H1 (cell line): ENCODE results near the gene PPP1R7.

ENCODE experiments used
- BCL11A ChIP-seq, 2 experiments: IDR thresholded peaks; one replicate each; pipeline ENCODE4 v1.6.1; 2011; ENCODE audit warnings: low read depth in 2 of 2, low read length in 2 of 2, mild to moderate bottlenecking in 2 of 2
- CTCF ChIP-seq, 3 experiments: IDR thresholded peaks; 1 replicate in 2 of 3; 2 replicates in 1 of 3; pipeline versions ENCODE4 v1.5.1 to v1.6.1; 2011; ENCODE audit warnings: low read length in 3 of 3, mild to moderate bottlenecking in 3 of 3, inconsistent platforms in 2 of 3, low read depth in 1 of 3, moderate library complexity in 1 of 3; ENCODE audit not compliant: insufficient read depth in 1 of 3; ENCODE audit errors: control extremely low read depth in 1 of 3
- KDM1A ChIP-seq: fragments of 200-600, 300-600 bp; sonication (generic); IDR thresholded peaks from 2 replicates; pipeline ENCODE4 v1.7.1; 2016; ENCODE audit warnings: mild to moderate bottlenecking, low read length, borderline replicate concordance
- POLR2A ChIP-seq, 2 experiments: IDR thresholded peaks; 1 replicate in 1 of 2; 2 replicates in 1 of 2; pipeline ENCODE4 v1.6.1; 2011; ENCODE audit warnings: low read depth in 2 of 2, low read length in 2 of 2, mild to moderate bottlenecking in 2 of 2; ENCODE audit errors: control extremely low read depth in 1 of 2
- POLR2AphosphoS5 ChIP-seq: IDR thresholded peaks from 2 replicates; pipeline ENCODE4 v1.6.1; 2011; ENCODE audit warnings: low read depth, low read length
- RAD21 ChIP-seq, 2 experiments: IDR thresholded peaks in 1 of 2; conservative IDR thresholded peaks in 1 of 2; 2 replicates each; pipeline ENCODE4 v1.6.1; 2011; ENCODE audit warnings: low read depth in 2 of 2, low read length in 2 of 2, improper control_type of control experiment in 1 of 2, inconsistent platforms in 1 of 2, mild to moderate bottlenecking in 1 of 2, moderate library complexity in 1 of 2
- RXRA ChIP-seq: IDR thresholded peaks from 2 replicates; pipeline ENCODE4 v1.6.1; 2011; ENCODE audit warnings: low read depth, mild to moderate bottlenecking, low read length, moderate library complexity; ENCODE audit not compliant: insufficient read depth
- SAP30 ChIP-seq: fragments of 300-600 bp; sonication (generic); IDR thresholded peaks from 2 replicates; pipeline ENCODE4 v1.7.1; 2012; ENCODE audit warnings: low read length, moderate library complexity, mild to moderate bottlenecking, inconsistent platforms; ENCODE audit not compliant: insufficient read depth, insufficient replicate concordance
- SIN3A ChIP-seq, 2 experiments: IDR thresholded peaks in 1 of 2; conservative IDR thresholded peaks in 1 of 2; 2 replicates each; pipeline ENCODE4 v1.6.1; 2011 to 2012; ENCODE audit warnings: low read length in 2 of 2, improper control_type of control experiment in 1 of 2, low read depth in 1 of 2, mild to moderate bottlenecking in 1 of 2
- SIRT6 ChIP-seq: IDR thresholded peaks from one replicate; pipeline ENCODE4 v1.7.1; 2012; ENCODE audit warnings: low read length, inconsistent platforms
- SP1 ChIP-seq: IDR thresholded peaks from 2 replicates; pipeline ENCODE4 v1.6.1; 2011; ENCODE audit warnings: low read depth, low read length
- TAF1 ChIP-seq: IDR thresholded peaks from 2 replicates; pipeline ENCODE4 v1.6.1; 2011; ENCODE audit warnings: mild to moderate bottlenecking, low read depth, low read length

DNA sequence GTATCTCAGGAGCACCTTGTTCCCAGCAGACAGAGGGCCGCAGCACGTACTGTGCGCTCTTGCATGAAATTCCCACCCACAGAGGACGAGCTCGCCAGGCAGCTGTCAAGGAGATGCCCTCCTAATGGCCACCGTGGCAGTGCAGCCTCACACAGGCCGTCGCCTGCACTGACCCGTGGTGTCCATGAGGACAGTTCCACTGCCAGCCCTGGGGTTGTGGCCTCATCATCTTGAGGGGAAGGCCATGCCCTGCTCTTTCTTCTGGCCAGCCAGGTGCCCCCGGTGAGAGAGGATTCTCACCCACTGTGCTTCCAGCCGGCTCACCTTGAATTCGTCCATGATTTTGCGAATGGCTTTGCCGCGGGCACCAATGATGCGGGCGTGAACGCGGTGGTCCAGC lies 80.2 kb downstream of the PPP1R7 start:
- TF ChIP-seq RAD21 (IDR thresholded peaks at IDR 0.05 in 1 of 2, conservative IDR thresholded peaks at IDR 0.05 in 1 of 2; ENCODE audit: low read depth in 2 of 2, low read length in 2 of 2) (no peak), CTCF (IDR thresholded peaks at IDR 0.05; ENCODE audit: control extremely low read depth in 1 of 3, insufficient read depth in 1 of 3, low read depth in 1 of 3, low read length in 3 of 3) (no peak), SIRT6 (no peak), KDM1A (no peak), POLR2A (IDR thresholded peaks at IDR 0.05; ENCODE audit: control extremely low read depth in 1 of 2, low read depth in 2 of 2, low read length in 2 of 2) (no peak), POLR2AphosphoS5 (no peak), SIN3A (conservative IDR thresholded peaks at IDR 0.05 in 1 of 2, IDR thresholded peaks at IDR 0.05 in 1 of 2; ENCODE audit: low read depth in 1 of 2, low read length in 2 of 2) (no peak), SP1 (no peak), RXRA (no peak), BCL11A (IDR thresholded peaks at IDR 0.05; ENCODE audit: low read depth in 2 of 2, low read length in 2 of 2) (no peak), SAP30 (no peak), TAF1 (no peak)
